SK-N-SH (cell line): ENCODE data around the gene TTC7B. TPM values are rescaled to one million over a fixed set of nuclear protein-coding genes. Genes with fewer than 3 reads are reported as not detected.

Source experiments
- CTCF ChIA-PET: fragments of 300-600, 350-600 bp; formaldehyde crosslinking; extraction: SDS; loops from one replicate; lab custom pipeline; 2021; lab: Yijun Ruan, JAX
- POLR2A ChIA-PET: fragments of 350-600 bp; sonication (Branson Sonifier 250); formaldehyde crosslinking; extraction: SDS; loops from one replicate; lab custom pipeline; 2020; ENCODE audit warnings: antibody characterized with exemption, inconsistent platforms; lab: Yijun Ruan, JAX
- DNase-seq: peaks from one replicate; pipeline ENCODE4 v3.0.0; 2012
- H2AFZ ChIP-seq: fragments of 200-600 bp; sonication (generic); 2 replicates; pipeline ENCODE4 v1.8.1; 2016; ENCODE audit warnings: antibody characterized with exemption, mild to moderate bottlenecking, low read depth
- H3F3A ChIP-seq: fragments of 200-600 bp; sonication (generic); replicated peaks from 2 replicates; pipeline ENCODE3; 2016; ENCODE audit warnings: antibody characterized with exemption, mild to moderate bottlenecking; ENCODE audit not compliant: insufficient read depth
- H3K27ac ChIP-seq, 2 experiments: fragments of 200-500 bp in 1 of 2; fragments of 200-600 bp in 1 of 2; sonication (Bioruptor generic) in 1 of 2; sonication (generic), shearing (Covaris generic) in 1 of 2; 2 replicates each; pipeline versions ENCODE4 v1.5.1 to v1.6.1; 2014 to 2016; ENCODE audit warnings: low read depth in 2 of 2, inconsistent platforms in 1 of 2, low read length in 1 of 2, mild to moderate bottlenecking in 1 of 2, mixed read lengths in 1 of 2
- H3K27me3 ChIP-seq: fragments of 200-600 bp; sonication (generic), shearing (Covaris generic); 2 replicates; pipeline ENCODE4 v1.6.1; 2016; ENCODE audit warnings: mixed run types; ENCODE audit not compliant: insufficient read depth
- H3K36me3 ChIP-seq, 2 experiments: fragments of 200-500 bp in 1 of 2; fragments of 200-600 bp in 1 of 2; sonication (Bioruptor generic) in 1 of 2; sonication (generic) in 1 of 2; replicated peaks in 1 of 2; 2 replicates each; pipeline versions ENCODE3 to v1.5.1; 2014 to 2016; ENCODE audit warnings: low read length in 1 of 2, mild to moderate bottlenecking in 1 of 2; ENCODE audit not compliant: insufficient read depth in 2 of 2, control insufficient read depth in 1 of 2
- H3K4me1 ChIP-seq, 2 experiments: fragments of 200-500 bp in 1 of 2; fragments of 200-600 bp in 1 of 2; sonication (Bioruptor generic) in 1 of 2; sonication (generic), shearing (Covaris generic) in 1 of 2; 2 replicates each; pipeline versions ENCODE4 v1.5.1 to v1.6.1; 2014 to 2016; ENCODE audit warnings: low read depth in 1 of 2, low read length in 1 of 2, mixed run types in 1 of 2; ENCODE audit not compliant: insufficient read depth in 2 of 2, control insufficient read depth in 1 of 2
- H3K4me2 ChIP-seq: fragments of 200-600 bp; sonication (generic), shearing (Covaris generic); 2 replicates; pipeline ENCODE4 v1.6.1; 2017; ENCODE audit warnings: mixed run types
- H3K4me3 ChIP-seq, 2 experiments: fragments of 200-500 bp in 1 of 2; fragments of 200-600 bp in 1 of 2; sonication (Bioruptor generic) in 1 of 2; sonication (generic), shearing (Covaris generic) in 1 of 2; 2 replicates each; pipeline versions ENCODE4 v1.5.1 to v1.8.1; 2014 to 2016; ENCODE audit warnings: low read depth in 2 of 2, inconsistent platforms in 1 of 2, low read length in 1 of 2, mild to moderate bottlenecking in 1 of 2, mixed read lengths in 1 of 2, moderate library complexity in 1 of 2
- H3K79me2 ChIP-seq: fragments of 200-600 bp; sonication (generic); 2 replicates; pipeline ENCODE4 v1.8.1; 2017; ENCODE audit warnings: mild to moderate bottlenecking; ENCODE audit not compliant: insufficient read depth
- H3K9ac ChIP-seq: fragments of 200-600 bp; sonication (generic); 2 replicates; pipeline ENCODE4 v1.6.1; 2017; ENCODE audit warnings: mixed run types
- H3K9me2 ChIP-seq: fragments of 200-600 bp; sonication (generic); 2 replicates; pipeline ENCODE4 v1.6.1; 2017; ENCODE audit warnings: mixed run types
- H3K9me3 ChIP-seq: fragments of 200-600 bp; sonication (generic); 2 replicates; pipeline ENCODE4 v1.6.1; 2017; ENCODE audit warnings: mixed run types, mild to moderate bottlenecking, moderate library complexity
- H4K20me1 ChIP-seq: fragments of 200-600 bp; sonication (generic); 2 replicates; pipeline ENCODE4 v1.6.1; 2017; ENCODE audit warnings: mild to moderate bottlenecking, mixed run types; ENCODE audit not compliant: insufficient read depth
- EP300 ChIP-seq, 2 experiments: IDR thresholded peaks; 2 replicates each; pipeline versions ENCODE4 v1.4.0 to v1.6.1; 2012; ENCODE audit warnings: borderline replicate concordance in 1 of 2, low read depth in 1 of 2, low read length in 1 of 2
- EZH2phosphoT487 ChIP-seq: fragments of 200-600 bp; sonication (generic); IDR thresholded peaks from 2 replicates; pipeline ENCODE4 v1.6.1; 2017; ENCODE audit warnings: low read depth, mixed run types, mild to moderate bottlenecking, antibody characterized with exemption, moderate library complexity, borderline replicate concordance
- FOSL2 ChIP-seq: IDR thresholded peaks from 2 replicates; pipeline ENCODE4 v1.4.0; 2012; ENCODE audit warnings: low read depth, mild to moderate bottlenecking, moderate library complexity, borderline replicate concordance
- FOXJ3 ChIP-seq: sonication (generic); formaldehyde crosslinking; IDR thresholded peaks from 2 replicates; pipeline ENCODE4 v1.5.1; 2020; ENCODE audit warnings: mild to moderate bottlenecking, missing genetic modification reagents
- FOXM1 ChIP-seq: IDR thresholded peaks from 2 replicates; pipeline ENCODE4 v1.4.0; 2012; ENCODE audit warnings: low read depth, mild to moderate bottlenecking
- GABPA ChIP-seq: IDR thresholded peaks from 2 replicates; pipeline ENCODE4 v1.4.0; 2012; ENCODE audit warnings: low read depth, mild to moderate bottlenecking
- JUND ChIP-seq: IDR thresholded peaks from 2 replicates; pipeline ENCODE4 v1.4.0; 2012
- MXI1 ChIP-seq: IDR thresholded peaks from 2 replicates; pipeline ENCODE4 v1.6.1; 2012; ENCODE audit warnings: mild to moderate bottlenecking, low read depth, low read length, improper control_type of control experiment
- NRF1 ChIP-seq: IDR thresholded peaks from 2 replicates; pipeline ENCODE4 v1.6.1; 2012; ENCODE audit warnings: low read depth, mild to moderate bottlenecking, low read length
- RAD21 ChIP-seq: IDR thresholded peaks from 2 replicates; pipeline ENCODE4 v1.6.1; 2012; ENCODE audit warnings: mild to moderate bottlenecking, low read length
- RCOR1 ChIP-seq: fragments of 150-350 bp; IDR thresholded peaks from 2 replicates; pipeline ENCODE4 v1.6.1; 2017; ENCODE audit warnings: antibody characterized with exemption, low read length
- RFX5 ChIP-seq: IDR thresholded peaks from 2 replicates; pipeline ENCODE4 v1.6.1; 2012; ENCODE audit warnings: mild to moderate bottlenecking, improper control_type of control experiment, low read length
- SIN3A ChIP-seq: IDR thresholded peaks from 2 replicates; pipeline ENCODE4 v1.6.1; 2012; ENCODE audit warnings: low read depth, mild to moderate bottlenecking, low read length, moderate library complexity, borderline replicate concordance
- SMC3 ChIP-seq: IDR thresholded peaks from 2 replicates; pipeline ENCODE4 v1.6.1; 2012; ENCODE audit warnings: low read depth, low read length, improper control_type of control experiment
- TCF12 ChIP-seq: IDR thresholded peaks from 2 replicates; pipeline ENCODE4 v1.4.0; 2012
- TEAD4 ChIP-seq: IDR thresholded peaks from 2 replicates; pipeline ENCODE4 v1.4.0; 2012; ENCODE audit warnings: mild to moderate bottlenecking, borderline replicate concordance; ENCODE audit not compliant: insufficient read depth
- WGBS: methylation state at CpG from one replicate; pipeline ENCODE4 v1.1.6; 2017; ENCODE audit warnings: low lambda C conversion rate; 5-methylcytosine and 5-hydroxymethylcytosine counted together
- polyA plus RNA-seq, 3 experiments: library from polyadenylated mRNA; depleted of rRNA; stranded (reverse); fragments of >200 nt; gene quantifications; 2 replicates each; pipeline ENCODE4 v1.2.3, GENCODE V29; 2012
- TF ChIP-seq, protein P1 (sequence below): IDR thresholded peaks from 2 replicates; pipeline ENCODE4 v1.4.0; 2012; ENCODE audit warnings: low read depth
- TF ChIP-seq, protein P2 (sequence below): fragments of 150-350 bp; IDR thresholded peaks from 2 replicates; pipeline ENCODE4 v1.6.1; 2016; ENCODE audit warnings: mild to moderate bottlenecking, low read depth, low read length
- TF ChIP-seq, protein P3 (sequence below): IDR thresholded peaks from 2 replicates; pipeline ENCODE4 v1.4.0; 2012; ENCODE audit warnings: low read depth, borderline replicate concordance
- TF ChIP-seq, protein P4 (sequence below): IDR thresholded peaks from 2 replicates; pipeline ENCODE4 v1.6.1; 2012; ENCODE audit warnings: mild to moderate bottlenecking, low read depth, low read length, moderate library complexity

TTC7B gene
- polyA plus RNA-seq, 1 of the 3 experiments (the other 2 are of a cell fraction): 43.1 TPM

DNA sequence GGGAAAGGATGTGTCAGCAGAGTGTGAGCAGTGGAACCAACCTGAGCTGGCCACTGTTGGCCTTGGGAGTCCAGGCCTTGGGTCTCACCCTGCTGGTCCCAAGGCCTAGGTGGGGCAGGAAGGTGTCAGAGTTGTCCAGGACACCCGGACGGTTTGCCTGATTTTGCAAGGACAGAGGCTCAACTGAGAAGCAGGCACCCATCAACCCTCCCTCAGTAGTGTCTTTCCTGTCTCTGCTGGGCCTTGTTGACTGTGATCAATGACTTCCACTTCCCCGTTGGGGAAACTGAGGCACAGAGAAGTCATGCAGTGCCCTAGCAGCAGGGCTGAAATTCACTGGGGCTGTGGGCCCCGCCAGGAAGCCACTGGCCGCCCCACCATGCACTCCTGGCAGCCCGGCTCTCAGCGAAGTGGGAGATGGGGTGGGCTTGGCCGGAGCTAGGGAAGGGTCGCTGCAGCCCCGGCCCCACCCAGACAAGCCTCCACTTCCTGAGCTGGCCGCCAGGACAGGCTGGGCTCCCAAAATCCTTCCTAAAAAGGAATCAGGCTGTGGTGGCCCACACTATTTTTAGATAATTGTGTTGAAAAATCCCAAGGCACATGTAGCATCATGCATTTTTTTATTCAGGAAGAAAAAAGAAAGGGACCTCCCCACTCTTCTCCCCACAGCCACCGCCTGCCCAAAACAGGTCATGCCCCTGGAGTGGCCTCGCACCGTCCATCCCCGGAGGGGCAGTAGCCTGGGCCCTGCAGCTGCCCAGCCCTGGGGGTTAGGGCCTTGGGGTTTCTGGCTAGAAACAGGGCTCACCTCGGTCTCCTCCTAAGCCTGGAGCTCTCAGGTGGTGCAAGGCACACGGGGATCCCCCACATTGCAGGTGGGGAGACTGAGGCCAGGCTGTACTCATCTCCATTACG lies 292.0 kb downstream of the TTC7B start:
- Histone ChIP-seq H3K4me3 (no peak overlapping the region), H3K27ac (no peak overlapping the region; a peak in 1 of 4 replicates), H3F3A (no peaks in the 10 kb centered on the region), H3K79me2 (no peaks in the 10 kb centered on the region), H2AFZ (no peak overlapping the region), H3K4me1 (peaks cover 20 to 31% of the 10 kb centered on the region in 2 experiments; a peak in 3 of 4 replicates), H3K9me2 (no peaks in the 10 kb centered on the region), H3K4me2 (peak overlapping the region; percentile 68), H4K20me1 (no peaks in the 10 kb centered on the region), H3K36me3 (no peaks in the 10 kb centered on the region), H3K27me3 (no peaks in the 10 kb centered on the region), H3K9ac (no peak overlapping the region), H3K9me3 (no peaks in the 10 kb centered on the region)
- 85% methylated on average over 10 of the region's 18 CpGs for WGBS
- ChIA-PET POLR2A (no interaction called here), CTCF (interaction anchor here (0.7 to 2.4 kb wide), 5 partner anchors 11 to 217 kb away, joined by 3 to 10 read pairs (median 4); no protein-coding TSS in a partner anchor)
- TF ChIP-seq TCF12 (no peak), GABPA (no peak), SMC3 (no peak), RAD21 (no peak), RCOR1 (no peak), FOXJ3 (CRISPR knock-in tag) (no peak), SIN3A (no peak), RFX5 (no peak), TEAD4 (no peak), FOSL2 (no peak), JUND (no peak), NRF1 (no peak), FOXM1 (no peak), EZH2phosphoT487 (no peak), MXI1 (no peak), EP300 (IDR thresholded peaks at IDR 0.05; ENCODE audit: borderline replicate concordance in 1 of 2, low read depth in 1 of 2, low read length in 1 of 2) (no peak)
- TF ChIP-seq, protein P1, sequence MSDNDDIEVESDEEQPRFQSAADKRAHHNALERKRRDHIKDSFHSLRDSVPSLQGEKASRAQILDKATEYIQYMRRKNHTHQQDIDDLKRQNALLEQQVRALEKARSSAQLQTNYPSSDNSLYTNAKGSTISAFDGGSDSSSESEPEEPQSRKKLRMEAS: no peak
- TF ChIP-seq, protein P2, sequence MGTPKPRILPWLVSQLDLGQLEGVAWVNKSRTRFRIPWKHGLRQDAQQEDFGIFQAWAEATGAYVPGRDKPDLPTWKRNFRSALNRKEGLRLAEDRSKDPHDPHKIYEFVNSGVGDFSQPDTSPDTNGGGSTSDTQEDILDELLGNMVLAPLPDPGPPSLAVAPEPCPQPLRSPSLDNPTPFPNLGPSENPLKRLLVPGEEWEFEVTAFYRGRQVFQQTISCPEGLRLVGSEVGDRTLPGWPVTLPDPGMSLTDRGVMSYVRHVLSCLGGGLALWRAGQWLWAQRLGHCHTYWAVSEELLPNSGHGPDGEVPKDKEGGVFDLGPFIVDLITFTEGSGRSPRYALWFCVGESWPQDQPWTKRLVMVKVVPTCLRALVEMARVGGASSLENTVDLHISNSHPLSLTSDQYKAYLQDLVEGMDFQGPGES: no peak
- TF ChIP-seq, protein P3, sequence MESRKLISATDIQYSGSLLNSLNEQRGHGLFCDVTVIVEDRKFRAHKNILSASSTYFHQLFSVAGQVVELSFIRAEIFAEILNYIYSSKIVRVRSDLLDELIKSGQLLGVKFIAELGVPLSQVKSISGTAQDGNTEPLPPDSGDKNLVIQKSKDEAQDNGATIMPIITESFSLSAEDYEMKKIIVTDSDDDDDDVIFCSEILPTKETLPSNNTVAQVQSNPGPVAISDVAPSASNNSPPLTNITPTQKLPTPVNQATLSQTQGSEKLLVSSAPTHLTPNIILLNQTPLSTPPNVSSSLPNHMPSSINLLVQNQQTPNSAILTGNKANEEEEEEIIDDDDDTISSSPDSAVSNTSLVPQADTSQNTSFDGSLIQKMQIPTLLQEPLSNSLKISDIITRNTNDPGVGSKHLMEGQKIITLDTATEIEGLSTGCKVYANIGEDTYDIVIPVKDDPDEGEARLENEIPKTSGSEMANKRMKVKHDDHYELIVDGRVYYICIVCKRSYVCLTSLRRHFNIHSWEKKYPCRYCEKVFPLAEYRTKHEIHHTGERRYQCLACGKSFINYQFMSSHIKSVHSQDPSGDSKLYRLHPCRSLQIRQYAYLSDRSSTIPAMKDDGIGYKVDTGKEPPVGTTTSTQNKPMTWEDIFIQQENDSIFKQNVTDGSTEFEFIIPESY: no peak
- TF ChIP-seq, protein P4, sequence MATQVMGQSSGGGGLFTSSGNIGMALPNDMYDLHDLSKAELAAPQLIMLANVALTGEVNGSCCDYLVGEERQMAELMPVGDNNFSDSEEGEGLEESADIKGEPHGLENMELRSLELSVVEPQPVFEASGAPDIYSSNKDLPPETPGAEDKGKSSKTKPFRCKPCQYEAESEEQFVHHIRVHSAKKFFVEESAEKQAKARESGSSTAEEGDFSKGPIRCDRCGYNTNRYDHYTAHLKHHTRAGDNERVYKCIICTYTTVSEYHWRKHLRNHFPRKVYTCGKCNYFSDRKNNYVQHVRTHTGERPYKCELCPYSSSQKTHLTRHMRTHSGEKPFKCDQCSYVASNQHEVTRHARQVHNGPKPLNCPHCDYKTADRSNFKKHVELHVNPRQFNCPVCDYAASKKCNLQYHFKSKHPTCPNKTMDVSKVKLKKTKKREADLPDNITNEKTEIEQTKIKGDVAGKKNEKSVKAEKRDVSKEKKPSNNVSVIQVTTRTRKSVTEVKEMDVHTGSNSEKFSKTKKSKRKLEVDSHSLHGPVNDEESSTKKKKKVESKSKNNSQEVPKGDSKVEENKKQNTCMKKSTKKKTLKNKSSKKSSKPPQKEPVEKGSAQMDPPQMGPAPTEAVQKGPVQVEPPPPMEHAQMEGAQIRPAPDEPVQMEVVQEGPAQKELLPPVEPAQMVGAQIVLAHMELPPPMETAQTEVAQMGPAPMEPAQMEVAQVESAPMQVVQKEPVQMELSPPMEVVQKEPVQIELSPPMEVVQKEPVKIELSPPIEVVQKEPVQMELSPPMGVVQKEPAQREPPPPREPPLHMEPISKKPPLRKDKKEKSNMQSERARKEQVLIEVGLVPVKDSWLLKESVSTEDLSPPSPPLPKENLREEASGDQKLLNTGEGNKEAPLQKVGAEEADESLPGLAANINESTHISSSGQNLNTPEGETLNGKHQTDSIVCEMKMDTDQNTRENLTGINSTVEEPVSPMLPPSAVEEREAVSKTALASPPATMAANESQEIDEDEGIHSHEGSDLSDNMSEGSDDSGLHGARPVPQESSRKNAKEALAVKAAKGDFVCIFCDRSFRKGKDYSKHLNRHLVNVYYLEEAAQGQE: no peak
- no peak for DNase-seq
